ENCODE results near the gene KCNN3.
A peak's percentile ranks its signal among the peaks of the same experiment; 100 is the strongest.

Gene KCNN3

DNA sequence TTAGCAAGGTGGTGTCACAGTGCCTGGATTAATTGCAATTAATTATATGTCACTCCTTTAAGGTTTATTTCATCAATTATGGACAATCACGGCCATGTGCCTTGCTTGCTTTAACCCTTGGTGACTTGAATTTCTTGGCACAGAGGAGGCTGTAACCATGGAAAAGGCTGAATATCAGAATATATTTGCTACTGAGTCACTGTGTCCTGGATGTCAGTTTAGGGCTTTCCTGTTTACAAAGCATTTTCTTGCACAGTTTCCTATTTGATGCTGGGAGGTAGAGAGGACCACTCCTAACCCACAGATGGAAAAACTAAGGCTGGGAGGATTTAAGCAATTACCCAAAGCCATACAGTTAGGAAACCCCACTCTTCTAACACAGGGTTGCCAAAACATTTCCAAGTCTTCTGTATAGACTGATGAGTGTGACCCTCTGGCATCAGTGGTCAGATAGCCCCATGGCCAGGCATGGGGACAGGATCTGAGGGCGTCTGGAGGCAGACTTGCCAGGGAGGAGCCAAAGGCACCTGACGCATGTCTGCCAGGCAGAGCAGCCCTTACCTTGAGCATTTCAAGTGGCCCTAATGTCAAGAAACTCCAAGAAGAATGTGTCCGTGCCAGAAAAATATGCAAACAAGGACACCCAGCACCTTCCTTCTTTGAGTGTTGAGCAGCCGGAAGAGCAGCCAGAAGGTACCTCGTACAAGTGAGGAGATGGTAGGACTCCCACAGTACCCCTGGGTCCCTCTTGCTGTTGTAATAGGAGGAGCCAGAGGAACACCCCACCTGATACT is 34.4 kb downstream of the KCNN3 start:
- FAIRE-seq (no peak), DNase-seq (ENCODE audit: insufficient read length, low spot score) (no peak)
- no peak for TF ChIP-seq POLR2A (IDR thresholded peaks at IDR 0.05; ENCODE audit: low read depth, low read length)

DNA sequence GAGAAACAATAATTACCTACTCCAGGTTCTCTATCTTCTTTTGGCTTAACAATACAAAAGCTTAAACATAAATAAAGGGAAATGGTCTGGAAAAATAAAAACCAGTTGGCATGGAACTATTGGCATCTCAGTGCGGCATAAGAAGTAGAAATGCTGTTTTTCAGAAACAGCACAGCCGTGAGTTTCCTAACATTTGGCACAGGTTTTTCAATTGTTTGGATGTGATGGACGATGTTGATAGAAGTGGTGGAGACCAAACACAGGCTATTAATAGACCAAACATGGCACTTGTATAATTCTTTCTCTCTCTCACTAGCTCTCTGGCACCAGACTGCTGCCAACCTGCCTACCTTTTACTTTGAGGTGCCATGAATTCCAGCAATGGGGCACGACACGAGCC is 36.2 kb downstream of the KCNN3 start:
- no peak for DNase-seq (ENCODE audit: insufficient read length, low spot score)
- FAIRE-seq = no peak
- TF ChIP-seq POLR2A (IDR thresholded peaks at IDR 0.05; ENCODE audit: low read depth, low read length) = no peak

DNA sequence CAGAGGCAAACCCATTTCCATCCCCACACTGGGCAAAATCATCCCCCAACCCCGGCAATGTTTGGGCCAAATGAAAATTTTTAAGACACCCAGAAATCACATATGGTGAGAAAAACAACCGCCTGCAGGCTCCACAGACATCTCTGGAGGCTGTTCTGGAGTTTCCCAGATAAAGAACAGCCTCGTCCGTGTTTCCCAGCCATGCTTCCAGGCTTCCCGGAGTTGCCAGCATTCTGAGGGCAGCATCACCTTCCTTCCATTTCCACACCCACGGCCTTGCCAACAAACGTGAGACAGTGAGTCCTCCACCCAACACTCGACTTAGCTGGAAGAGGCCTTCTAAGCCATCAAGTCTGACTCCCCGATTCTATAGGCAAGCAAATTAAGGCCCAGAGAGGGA is 36.9 kb downstream of the KCNN3 start:
- DNase-seq (ENCODE audit: insufficient read length, low spot score) = no peak
- no peak for TF ChIP-seq POLR2A (IDR thresholded peaks at IDR 0.05; ENCODE audit: low read depth, low read length)
- FAIRE-seq = no peak

DNA sequence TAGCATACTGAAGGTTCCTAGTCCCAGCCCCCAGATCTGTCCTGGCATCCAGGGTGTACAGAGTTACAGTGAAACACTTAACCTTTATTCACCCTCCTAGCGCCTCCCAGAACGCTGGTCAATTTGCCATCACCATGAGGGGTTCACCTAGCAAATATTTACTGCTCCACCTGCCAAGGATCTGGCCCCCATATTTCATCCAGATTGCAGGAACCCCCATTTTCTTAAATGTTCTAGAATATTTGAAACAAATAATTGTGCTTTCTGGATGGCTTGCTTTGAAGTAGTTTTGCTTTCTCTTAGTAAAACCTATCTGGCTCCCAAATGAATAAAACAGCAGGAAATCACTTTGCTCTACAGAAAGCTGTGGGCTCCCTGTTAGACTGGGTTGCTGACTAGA is 37.7 kb downstream of the KCNN3 start:
- DNase-seq (ENCODE audit: insufficient read length, low spot score) (no peak), FAIRE-seq (no peak)
- TF ChIP-seq POLR2A (IDR thresholded peaks at IDR 0.05; ENCODE audit: low read depth, low read length) = no peak

DNA sequence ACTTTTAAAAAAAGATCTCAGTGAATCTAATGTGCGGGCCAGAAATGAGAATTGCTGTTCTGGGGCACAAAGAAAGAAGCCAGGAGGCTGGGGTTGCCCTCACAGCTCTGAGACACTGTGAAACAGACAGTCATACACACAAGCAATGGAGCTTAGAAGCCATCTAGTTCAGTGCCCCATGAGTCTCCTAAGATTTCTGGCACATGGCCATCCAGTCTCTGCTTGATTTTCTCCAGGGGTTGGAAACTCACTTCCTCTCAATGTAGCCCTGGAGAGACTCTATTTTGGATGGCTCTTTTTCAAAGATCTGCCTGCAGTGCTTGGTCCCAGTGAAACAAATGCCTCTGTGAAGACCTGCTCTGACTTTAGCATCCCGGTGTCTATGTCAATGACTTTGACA is 38.6 kb downstream of the KCNN3 start:
- no peak for FAIRE-seq
- no peak for TF ChIP-seq POLR2A (IDR thresholded peaks at IDR 0.05; ENCODE audit: low read depth, low read length)
- DNase-seq (ENCODE audit: insufficient read length, low spot score) = no peak

DNA sequence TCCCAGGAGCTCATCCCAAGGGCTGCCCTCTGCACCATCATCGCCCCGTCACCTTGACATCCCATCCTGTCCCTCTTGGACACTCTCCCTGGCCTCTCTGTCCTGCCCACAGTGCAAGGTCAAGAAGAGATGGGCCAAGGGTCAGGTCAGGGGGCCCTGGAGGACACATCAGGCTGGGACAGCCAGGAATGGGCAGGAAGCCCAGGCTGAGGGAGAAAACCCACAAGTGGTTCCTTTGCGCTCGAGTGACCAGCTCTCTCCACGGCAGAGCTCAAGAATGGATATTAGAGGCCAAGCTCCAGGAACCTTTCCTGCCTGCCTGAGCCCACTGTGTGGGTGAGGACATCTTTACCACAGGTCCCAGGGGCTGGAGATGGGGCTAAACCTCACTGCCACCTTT is 41.0 kb downstream of the KCNN3 start:
- no peak for TF ChIP-seq POLR2A (IDR thresholded peaks at IDR 0.05; ENCODE audit: low read depth, low read length)
- no peak for DNase-seq (ENCODE audit: insufficient read length, low spot score)
- no peak for FAIRE-seq

DNA sequence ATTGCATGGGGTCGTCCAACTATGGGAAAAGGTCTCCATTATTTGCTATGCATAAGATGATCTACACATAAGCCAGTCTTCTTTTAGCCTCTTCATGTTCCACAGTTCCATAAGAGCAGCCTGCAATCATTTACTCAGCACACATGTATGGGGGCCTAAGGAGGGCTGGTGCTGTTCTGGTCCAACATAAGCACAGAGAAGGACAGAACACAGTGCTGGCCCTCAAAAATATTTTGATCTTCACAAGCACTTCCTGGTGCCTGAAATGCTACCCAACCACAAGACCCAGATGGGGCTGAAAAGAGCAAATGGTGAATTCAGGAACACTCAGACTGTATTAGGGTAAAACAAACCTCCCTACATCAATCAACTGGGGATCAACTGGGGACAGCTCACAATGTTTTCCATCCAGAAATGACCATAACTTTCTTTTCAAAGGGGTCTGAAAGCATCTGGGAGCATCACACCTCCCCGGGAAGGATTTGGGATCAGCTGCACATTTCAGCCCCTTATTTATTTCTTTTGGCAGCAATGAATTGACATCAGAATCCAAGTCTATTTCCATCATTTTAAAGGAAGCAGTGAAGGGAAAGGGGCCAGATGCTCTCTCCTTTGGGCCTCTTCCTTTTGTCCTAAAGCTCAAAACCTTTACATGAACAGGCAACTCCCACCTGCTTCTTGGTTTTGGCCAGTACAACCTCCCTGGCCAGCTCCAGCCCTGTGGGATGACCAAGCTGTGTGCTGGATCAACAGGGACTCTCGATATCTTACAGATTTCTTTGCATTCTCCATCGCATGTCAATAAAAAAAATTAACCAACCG is 45.7 kb downstream of the KCNN3 start:
- DNase-seq (ENCODE audit: insufficient read length, low spot score) (no peak), FAIRE-seq (no peak)
- TF ChIP-seq POLR2A (IDR thresholded peaks at IDR 0.05; ENCODE audit: low read depth, low read length) = no peak

DNA sequence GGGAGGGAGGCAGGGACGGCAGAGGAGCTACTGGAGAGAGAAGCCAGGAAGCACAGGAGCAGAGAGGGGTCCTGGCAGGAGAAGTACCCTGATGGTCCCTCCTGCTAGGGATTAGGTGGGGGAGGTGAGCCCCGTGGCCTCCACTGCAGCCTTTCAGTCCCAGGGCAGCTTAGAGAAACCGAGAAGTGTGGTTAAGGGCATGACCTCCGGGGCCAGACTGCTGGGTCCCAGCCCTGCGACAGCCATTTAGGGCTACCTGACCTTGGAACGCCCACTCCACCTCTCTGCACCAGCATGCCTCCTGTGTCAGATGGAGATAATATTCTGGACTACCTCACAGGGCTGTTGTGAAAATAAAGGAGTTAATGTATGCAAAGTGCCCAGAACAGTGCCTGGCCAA is 47.4 kb downstream of the KCNN3 start:
- FAIRE-seq = no peak
- no peak for DNase-seq (ENCODE audit: insufficient read length, low spot score)

DNA sequence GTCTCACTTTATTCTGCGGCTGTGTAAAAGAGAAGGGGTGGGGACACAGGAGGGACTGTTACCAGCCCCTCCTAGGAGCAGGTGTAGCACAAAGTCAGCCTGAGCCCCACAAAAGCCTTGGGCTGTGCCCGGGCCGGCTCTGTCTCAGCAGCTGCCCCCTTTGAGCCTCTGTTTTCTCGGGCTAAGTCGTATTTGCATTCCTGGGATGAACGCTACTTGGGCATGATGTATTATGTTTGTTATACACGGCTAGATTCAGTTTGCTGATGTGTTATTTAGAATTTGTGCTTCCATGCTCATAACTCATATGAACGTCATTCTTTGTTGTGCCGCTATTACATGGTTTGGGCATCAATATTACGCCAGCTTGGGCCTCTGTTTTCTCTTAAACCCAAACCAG is 47.8 kb downstream of the KCNN3 start:
- no peak for TF ChIP-seq POLR2A (IDR thresholded peaks at IDR 0.05; ENCODE audit: low read depth, low read length)
- DNase-seq (ENCODE audit: insufficient read length, low spot score) = no peak
- no peak for FAIRE-seq

More for the DNA sequence above, 47.4 kb downstream of the KCNN3 start:
- TF ChIP-seq POLR2A (IDR thresholded peaks at IDR 0.05; ENCODE audit: low read depth, low read length) = no peak

DNA sequence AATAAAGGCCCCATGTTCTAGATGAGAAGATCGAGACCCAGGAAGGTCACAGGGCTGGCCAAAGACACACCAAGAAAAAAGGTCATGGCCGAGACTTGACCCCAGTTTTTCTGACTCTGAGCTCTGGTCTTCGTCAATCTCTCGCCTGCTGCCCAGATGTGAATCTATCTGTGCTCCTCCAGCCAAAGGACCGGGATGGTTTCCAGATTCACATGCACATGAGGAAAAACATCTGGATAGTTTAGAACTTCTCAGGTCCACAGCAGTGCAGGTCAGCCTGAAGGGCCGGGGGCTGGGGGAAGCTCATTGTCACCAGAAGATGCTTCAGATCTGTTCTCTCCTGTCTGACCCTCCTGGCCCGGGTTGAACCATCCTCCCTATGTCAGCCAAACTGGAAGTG is 49.0 kb downstream of the KCNN3 start:
- DNase-seq (ENCODE audit: insufficient read length, low spot score) (no peak), FAIRE-seq (no peak)
- TF ChIP-seq POLR2A (IDR thresholded peaks at IDR 0.05; ENCODE audit: low read depth, low read length) = no peak

DNA sequence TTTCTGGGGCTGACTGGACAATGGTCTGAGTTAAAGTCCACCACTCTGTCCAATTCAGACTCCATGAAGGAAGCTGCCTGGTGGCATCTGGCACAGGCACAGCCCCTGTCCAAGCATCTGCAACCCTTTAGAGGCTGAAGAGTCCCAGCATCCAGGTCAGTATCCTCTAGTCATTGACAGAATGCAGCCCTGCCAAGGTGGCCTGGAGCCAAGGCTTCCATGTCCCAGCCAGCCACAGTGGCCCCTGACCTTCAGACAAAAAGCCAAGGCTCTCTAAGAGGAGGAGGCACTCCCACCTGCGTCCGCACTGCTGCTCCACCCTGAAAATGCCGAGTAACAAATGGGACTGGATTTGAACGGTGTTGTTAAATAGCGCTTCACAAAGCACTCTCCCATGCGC is 49.4 kb downstream of the KCNN3 start:
- TF ChIP-seq POLR2A (IDR thresholded peaks at IDR 0.05; ENCODE audit: low read depth, low read length) = no peak
- no peak for FAIRE-seq
- no peak for DNase-seq (ENCODE audit: insufficient read length, low spot score)

DNA sequence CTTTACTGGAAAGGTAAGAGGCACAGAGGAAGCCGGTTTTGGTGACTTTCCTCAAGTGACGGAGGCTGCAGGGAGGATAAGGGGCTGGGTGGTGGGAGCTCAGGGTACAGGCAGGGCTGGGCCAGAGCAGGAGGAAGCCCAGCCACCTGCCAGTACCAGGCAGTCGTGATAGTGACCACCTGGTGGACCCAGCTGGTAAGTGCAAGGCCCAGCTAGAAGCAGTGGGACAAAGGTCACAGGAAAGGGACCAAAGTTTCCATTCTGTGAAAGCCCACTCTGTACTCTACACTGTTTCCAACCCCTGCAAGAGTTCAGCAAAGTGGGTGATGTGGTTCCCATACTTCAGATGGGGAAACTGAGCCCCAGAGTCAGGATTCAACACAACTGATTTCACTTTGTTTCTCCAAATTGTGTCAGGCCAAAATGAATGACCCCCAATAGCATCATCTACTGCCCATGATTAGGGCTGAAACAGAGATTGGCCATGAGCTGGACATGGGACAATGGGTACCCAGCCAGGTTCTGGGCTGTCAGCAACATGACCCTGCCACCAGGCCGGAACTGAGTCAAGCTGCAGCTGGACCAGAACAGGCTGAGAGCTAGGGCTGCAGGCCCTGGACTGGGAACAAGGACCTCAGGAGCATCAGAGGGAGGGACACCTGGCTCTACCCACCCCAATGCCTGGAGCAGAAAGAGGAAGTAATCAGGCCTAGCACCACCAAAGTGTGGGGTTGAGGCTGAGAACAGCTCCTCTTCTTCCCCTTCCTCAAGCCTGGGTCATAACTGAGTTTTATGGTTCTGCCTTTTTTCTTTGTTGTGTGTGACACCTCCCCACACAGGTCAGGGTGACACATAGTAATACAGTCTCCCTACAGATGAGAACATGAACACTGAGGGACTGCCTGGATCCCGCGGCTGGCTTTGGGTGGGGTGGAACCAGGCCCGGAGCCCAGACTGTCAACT is 50.2 kb downstream of the KCNN3 start:
- FAIRE-seq (no peak), DNase-seq (ENCODE audit: insufficient read length, low spot score) (peak; percentile 65)
- no peak for TF ChIP-seq POLR2A (IDR thresholded peaks at IDR 0.05; ENCODE audit: low read depth, low read length)

DNA sequence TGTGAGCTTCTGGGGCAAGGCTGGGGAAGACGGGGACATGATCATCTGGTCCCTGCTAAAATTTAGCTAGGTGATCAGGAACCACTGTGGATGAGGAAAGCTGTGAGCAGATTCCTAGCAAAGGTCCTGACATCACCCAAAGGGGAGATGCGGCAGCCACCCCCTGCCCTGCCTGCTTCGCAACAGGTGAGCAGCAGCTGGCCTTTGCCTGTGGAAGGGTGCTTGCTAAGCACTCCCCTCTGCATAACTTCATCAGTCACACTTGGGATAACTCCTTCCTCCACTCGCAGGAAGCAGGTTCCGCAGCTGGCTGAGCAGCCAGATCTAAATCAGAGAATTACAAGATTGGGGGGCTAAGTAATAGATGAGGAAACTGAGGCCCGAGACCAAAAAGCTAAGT is 51.2 kb downstream of the KCNN3 start:
- no peak for DNase-seq (ENCODE audit: insufficient read length, low spot score)
- no peak for TF ChIP-seq POLR2A (IDR thresholded peaks at IDR 0.05; ENCODE audit: low read depth, low read length)
- no peak for FAIRE-seq

DNA sequence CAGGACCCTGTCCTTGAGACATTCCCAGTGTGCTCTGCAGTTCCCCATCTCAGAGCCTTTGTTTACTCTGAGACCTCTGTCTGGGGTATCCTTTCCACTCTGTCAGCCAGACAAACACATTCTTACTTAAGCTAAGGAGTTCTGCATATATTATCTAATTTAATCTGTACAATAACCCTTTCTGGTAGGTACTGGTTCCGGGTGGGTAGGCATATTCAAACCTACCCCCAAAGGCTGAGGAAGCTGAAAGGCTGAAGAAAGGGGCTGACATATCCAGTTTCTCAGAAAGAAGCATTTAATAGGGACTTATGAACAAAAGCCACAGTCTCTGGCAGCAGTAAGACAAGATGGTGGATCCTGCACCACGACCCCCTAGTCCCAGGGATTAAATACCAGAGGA is 53.1 kb downstream of the KCNN3 start:
- DNase-seq (ENCODE audit: insufficient read length, low spot score) (no peak), FAIRE-seq (no peak)
- no peak for TF ChIP-seq POLR2A (IDR thresholded peaks at IDR 0.05; ENCODE audit: low read depth, low read length)

Data from H54 (cell line).